B cell (primary cell): ENCODE measurements around the gene ERBB4. TPM values are rescaled to one million over a fixed set of nuclear protein-coding genes. Genes with fewer than 3 reads are reported as not detected.

Experiments used
- ATAC-seq: fragments of 200-7000 bp; cut with Tn5 transposase; one replicate; pipeline ENCODE4 v1.10.0; 2021; ENCODE audit warnings: low read depth, mild to moderate bottlenecking, moderate number of reproducible peaks, moderate library complexity
- CTCF ChIA-PET: fragments of 350-600 bp; sonication (Branson Sonifier 250); formaldehyde crosslinking; loops from one replicate; lab custom pipeline; 2021; ENCODE audit warnings: antibody characterized with exemption, inconsistent platforms; lab: Charles Lee
- POLR2A ChIA-PET: fragments of 350-600 bp; sonication (Branson Sonifier 250); formaldehyde crosslinking; loops from one replicate; lab custom pipeline; 2021; ENCODE audit warnings: antibody characterized with exemption; lab: Charles Lee
- DNase-seq: peaks from one replicate; pipeline ENCODE4 v3.0.0; 2013
- H2AFZ ChIP-seq: 2 replicates; pipeline ENCODE4 v1.6.1; 2012; ENCODE audit warnings: mild to moderate bottlenecking, low read depth, low read length; ENCODE audit not compliant: insufficient read depth, poor library complexity, severe bottlenecking
- H3K27ac ChIP-seq, 2 donors: 1 replicate in 1 of 2; 2 replicates in 1 of 2; pipeline ENCODE4 v1.5.1; 2012 to 2013; ENCODE audit warnings: low read length in 2 of 2, mild to moderate bottlenecking in 2 of 2, moderate library complexity in 1 of 2
- H3K27me3 ChIP-seq, 4 experiments: fragments of 200-600 bp in 1 of 4; sonication (generic) in 1 of 4; replicated peaks in 1 of 4; 1 replicate in 2 of 4; 2 replicates in 2 of 4; pipeline versions ENCODE4 v1.6.1 to v1.7.0; 2013 to 2016; ENCODE audit warnings: low read length in 3 of 4, mild to moderate bottlenecking in 2 of 4, mixed read lengths in 1 of 4, moderate library complexity in 1 of 4; ENCODE audit not compliant: insufficient read depth in 4 of 4, control insufficient read depth in 3 of 4; ENCODE audit errors: control extremely low read depth in 1 of 4
- H3K36me3 ChIP-seq, 2 experiments: replicated peaks in 1 of 2; 1 replicate in 1 of 2; 2 replicates in 1 of 2; pipeline versions ENCODE4 v1.6.1 to v1.7.1; 2013; ENCODE audit warnings: low read length in 1 of 2; ENCODE audit not compliant: insufficient read depth in 2 of 2, control insufficient read depth in 1 of 2; ENCODE audit errors: control extremely low read depth in 1 of 2, extremely low read depth in 1 of 2
- H3K4me1 ChIP-seq, 2 donors: fragments of 200-600 bp in 1 of 2; sonication (generic) in 1 of 2; 1 replicate in 1 of 2; 2 replicates in 1 of 2; pipeline versions ENCODE4 v1.5.1 to v1.6.1; 2013 to 2017; ENCODE audit warnings: low read length in 2 of 2; ENCODE audit not compliant: control insufficient read depth in 2 of 2, insufficient read depth in 2 of 2
- H3K4me2 ChIP-seq: replicated peaks from 2 replicates; pipeline ENCODE3; 2012; ENCODE audit warnings: mild to moderate bottlenecking, low read depth, low read length; ENCODE audit not compliant: poor library complexity, severe bottlenecking
- H3K4me3 ChIP-seq, 5 experiments: fragments of 200-600 bp in 1 of 5; sonication (generic) in 1 of 5; 1 replicate in 3 of 5; 2 replicates in 2 of 5; pipeline versions ENCODE4 v1.5.1 to v1.7.0; 2011 to 2016; ENCODE audit warnings: low read length in 4 of 5, mild to moderate bottlenecking in 4 of 5, low read depth in 2 of 5, control low read depth in 1 of 5, moderate library complexity in 1 of 5; ENCODE audit not compliant: insufficient read depth in 1 of 5; ENCODE audit errors: control extremely low read depth in 1 of 5, extremely low read depth in 1 of 5
- H3K79me2 ChIP-seq: fragments of 200-600 bp; sonication (generic); one replicate; pipeline ENCODE4 v1.6.0; 2016; ENCODE audit warnings: low read length; ENCODE audit not compliant: control insufficient read depth, insufficient read depth
- H3K9ac ChIP-seq: fragments of 200-600 bp; sonication (generic); 2 replicates; pipeline ENCODE4 v1.6.1; 2017; ENCODE audit warnings: mild to moderate bottlenecking, low read length, moderate library complexity
- H3K9me3 ChIP-seq, 3 donors: one replicate each; pipeline versions ENCODE4 v1.6.1 to v1.7.1; 2013; ENCODE audit warnings: low read length in 2 of 3; ENCODE audit not compliant: control insufficient read depth in 2 of 3, insufficient read depth in 1 of 3; ENCODE audit errors: control extremely low read depth in 1 of 3
- H4K20me1 ChIP-seq: 2 replicates; pipeline ENCODE4 v1.6.0; 2012; ENCODE audit warnings: mild to moderate bottlenecking, low read length; ENCODE audit not compliant: insufficient read depth, control insufficient read depth, poor library complexity, severe bottlenecking
- H3K27ac Mint-ChIP-seq: one replicate; pipeline ENCODE4 v1.8.0; 2021; ENCODE audit warnings: mixed read lengths
- H3K27me3 Mint-ChIP-seq: one replicate; pipeline ENCODE4 v1.8.0; 2021; ENCODE audit warnings: mixed read lengths
- H3K4me1 Mint-ChIP-seq: one replicate; pipeline ENCODE4 v1.8.0; 2021; ENCODE audit warnings: mixed read lengths
- H3K4me3 Mint-ChIP-seq: one replicate; pipeline ENCODE4 v1.8.0; 2021; ENCODE audit warnings: mixed read lengths
- H3K9me3 Mint-ChIP-seq: one replicate; pipeline ENCODE4 v1.8.0; 2022; ENCODE audit warnings: mixed read lengths; ENCODE audit not compliant: insufficient read depth
- EZH2 ChIP-seq: IDR thresholded peaks from 2 replicates; pipeline ENCODE4 v1.6.1; 2012; ENCODE audit warnings: borderline replicate concordance, low read depth, mild to moderate bottlenecking, moderate library complexity, low read length; ENCODE audit not compliant: insufficient read depth, poor library complexity, severe bottlenecking
- WGBS: methylation state at CpG from one replicate; pipeline ENCODE4 v1.1.5; 2013; ENCODE audit warnings: missing lambda C conversion rate; ENCODE audit not compliant: insufficient coverage; 5-methylcytosine and 5-hydroxymethylcytosine counted together
- intact Hi-C: fragments of 100-400 bp; cut with micrococcal nuclease; formaldehyde crosslinking; loops from one replicate; pipeline ENCODE4 v1.10.0; 2022
- polyA plus RNA-seq: library from polyadenylated mRNA; depleted of rRNA; stranded (reverse); fragments of >200 nt; gene quantifications from 2 replicates; pipeline ENCODE4 v1.2.3, GENCODE V29; 2012
- total RNA-seq, 2 donors: library from RNA; stranded (reverse); fragments of 120-200 nt in 1 of 2; gene quantifications; 1 replicate in 1 of 2; 2 replicates in 1 of 2; pipeline versions ENCODE4 v1.2.3 to v1.2.4, GENCODE V29; 2013 to 2022
- TF ChIP-seq, protein P1 (sequence below): fragments of 200-600 bp; IDR thresholded peaks from one replicate; pipeline ENCODE4 v1.8.0; 2022; ENCODE audit warnings: antibody characterized with exemption, mild to moderate bottlenecking

ERBB4 gene
- total and polyA plus RNA-seq, 2 donors (not counting 1 experiment from before 2014, with no cell fraction given): not detected

- H3K9me3 Mint-ChIP-seq: peaks cover 2% of the 10 kb centered on the region
- Histone ChIP-seq H4K20me1 (no peaks in the 10 kb centered on the region), H3K9me3 (peaks cover 0 to 3% (median 0%) of the 10 kb centered on the region in 3 donors), H3K27ac (no peak overlapping the region), H3K27me3 (no peaks in the 10 kb centered on the region), H3K9ac (no peak overlapping the region), H3K4me2 (no peak overlapping the region), H3K36me3 (no peaks in the 10 kb centered on the region), H3K4me3 (no peak overlapping the region), H3K4me1 (no peaks in the 10 kb centered on the region), H2AFZ (no peak overlapping the region), H3K79me2 (no peaks in the 10 kb centered on the region)
- no peaks in the 10 kb centered on the region for H3K4me1 Mint-ChIP-seq
- POLR2A ChIA-PET: no interaction called here
- intact Hi-C loops: no loop called here
- DNase-seq (no peak), ATAC-seq (no peak)
- CTCF ChIA-PET: no interaction called here
- H3K4me3 Mint-ChIP-seq: no peak overlapping the region
- no peak overlapping the region for H3K27ac Mint-ChIP-seq
- H3K27me3 Mint-ChIP-seq: no peaks in the 10 kb centered on the region
- TF ChIP-seq EZH2: no peak
- TF ChIP-seq, protein P1, sequence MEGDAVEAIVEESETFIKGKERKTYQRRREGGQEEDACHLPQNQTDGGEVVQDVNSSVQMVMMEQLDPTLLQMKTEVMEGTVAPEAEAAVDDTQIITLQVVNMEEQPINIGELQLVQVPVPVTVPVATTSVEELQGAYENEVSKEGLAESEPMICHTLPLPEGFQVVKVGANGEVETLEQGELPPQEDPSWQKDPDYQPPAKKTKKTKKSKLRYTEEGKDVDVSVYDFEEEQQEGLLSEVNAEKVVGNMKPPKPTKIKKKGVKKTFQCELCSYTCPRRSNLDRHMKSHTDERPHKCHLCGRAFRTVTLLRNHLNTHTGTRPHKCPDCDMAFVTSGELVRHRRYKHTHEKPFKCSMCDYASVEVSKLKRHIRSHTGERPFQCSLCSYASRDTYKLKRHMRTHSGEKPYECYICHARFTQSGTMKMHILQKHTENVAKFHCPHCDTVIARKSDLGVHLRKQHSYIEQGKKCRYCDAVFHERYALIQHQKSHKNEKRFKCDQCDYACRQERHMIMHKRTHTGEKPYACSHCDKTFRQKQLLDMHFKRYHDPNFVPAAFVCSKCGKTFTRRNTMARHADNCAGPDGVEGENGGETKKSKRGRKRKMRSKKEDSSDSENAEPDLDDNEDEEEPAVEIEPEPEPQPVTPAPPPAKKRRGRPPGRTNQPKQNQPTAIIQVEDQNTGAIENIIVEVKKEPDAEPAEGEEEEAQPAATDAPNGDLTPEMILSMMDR: no peak
Observed at GRCh38 chr2:212033888-212034287, 504.7 kb downstream of the ERBB4 start.

DNA sequence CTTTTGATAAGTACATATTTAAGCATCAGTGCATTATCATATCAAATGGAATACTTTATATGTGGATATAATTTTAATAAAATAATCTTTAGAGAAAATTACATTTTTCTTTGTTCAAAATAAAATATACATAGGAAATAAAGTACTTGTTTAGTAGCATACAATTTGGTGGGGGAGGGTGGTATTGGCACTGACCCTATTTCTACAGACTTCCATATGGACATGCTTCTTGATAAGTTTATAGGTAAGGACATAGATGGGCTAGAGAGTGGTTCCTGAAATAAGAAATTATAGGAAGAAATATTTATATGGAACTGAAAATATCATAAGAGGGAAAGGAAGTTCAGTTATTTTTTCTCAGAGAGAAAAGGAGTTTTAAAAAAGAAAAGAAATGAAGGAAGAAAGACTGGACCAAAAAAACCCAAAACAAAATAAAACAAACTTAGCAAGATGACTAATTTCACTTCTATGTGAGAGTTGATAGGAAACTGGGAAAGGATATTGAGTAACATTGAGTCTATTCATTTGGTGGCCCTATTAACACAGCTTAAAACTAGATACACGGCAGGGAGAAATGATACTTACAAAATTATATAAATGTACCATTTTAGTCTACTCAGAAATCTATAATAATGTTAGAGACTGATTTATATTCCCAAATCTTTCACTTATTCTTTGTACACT, 505.9 kb downstream of the ERBB4 start:
- no peak overlapping the region for H3K9ac ChIP-seq
- TF ChIP-seq, protein P1: no peak
- no peak for TF ChIP-seq EZH2
- no peak overlapping the region for H3K27ac ChIP-seq
- ATAC-seq: no peak
- H3K27me3 ChIP-seq: no peaks in the 10 kb centered on the region
- peaks cover 2% of the 10 kb centered on the region for H3K9me3 Mint-ChIP-seq
- peaks cover 0 to 3% (median 0%) of the 10 kb centered on the region in 3 donors for H3K9me3 ChIP-seq
- ChIA-PET CTCF (no interaction called here), POLR2A (no interaction called here)
- H4K20me1 ChIP-seq: no peaks in the 10 kb centered on the region
- no peak overlapping the region for H3K4me3 ChIP-seq
- H3K4me3 Mint-ChIP-seq: no peak overlapping the region
- no peaks in the 10 kb centered on the region for H3K27me3 Mint-ChIP-seq
- no peak overlapping the region for H2AFZ ChIP-seq
- intact Hi-C loops: no loop called here
- H3K36me3 ChIP-seq: no peaks in the 10 kb centered on the region
- DNase-seq: no peak
- WGBS: no CpG with 5 or more reads among the region's 1 CpG
- no peaks in the 10 kb centered on the region for H3K4me1 ChIP-seq
- H3K27ac Mint-ChIP-seq: no peak overlapping the region
- no peaks in the 10 kb centered on the region for H3K79me2 ChIP-seq
- H3K4me1 Mint-ChIP-seq: no peaks in the 10 kb centered on the region
- H3K4me2 ChIP-seq: no peak overlapping the region
